HEK293 (cell line): ENCODE measurements around the gene SDF2L1.

Source experiments
- CTCF ChIA-PET: fragments of 350-600 bp; formaldehyde crosslinking; extraction: SDS; loops from one replicate; lab custom pipeline; 2021; ENCODE audit warnings: antibody characterized with exemption; lab: Yijun Ruan, JAX
- POLR2A ChIA-PET: fragments of 300-600 bp; formaldehyde crosslinking; extraction: SDS; loops from one replicate; lab custom pipeline; 2020; ENCODE audit warnings: antibody characterized with exemption, inconsistent platforms; lab: Yijun Ruan, JAX
- H3K27ac ChIP-seq: fragments of 200-500 bp; sonication (Bioruptor generic); 2 replicates; pipeline ENCODE4 v1.5.1; 2014; ENCODE audit warnings: low read depth, low read length, control low read depth, inconsistent platforms; ENCODE audit errors: extremely low read depth
- H3K36me3 ChIP-seq, 2 experiments: fragments of 200-500 bp in 1 of 2; sonication (Bioruptor generic) in 1 of 2; 1 replicate in 1 of 2; 2 replicates in 1 of 2; pipeline ENCODE4 v1.5.1; 2014 to 2017; ENCODE audit warnings: inconsistent platforms in 2 of 2, low read length in 2 of 2; ENCODE audit not compliant: control insufficient read depth in 2 of 2, insufficient read depth in 1 of 2
- H3K4me1 ChIP-seq: fragments of 200-500 bp; sonication (Bioruptor generic); 2 replicates; pipeline ENCODE4 v1.5.1; 2014; ENCODE audit warnings: mild to moderate bottlenecking, low read length, inconsistent platforms; ENCODE audit not compliant: control insufficient read depth, insufficient read depth
- H3K4me3 ChIP-seq: 2 replicates; pipeline ENCODE4 v1.5.1; 2011; ENCODE audit warnings: low read depth, mild to moderate bottlenecking, control low read depth, low read length, moderate library complexity
- H3K9me3 ChIP-seq: fragments of 200-500 bp; sonication (Bioruptor generic); 2 replicates; pipeline ENCODE4 v1.5.1; 2014; ENCODE audit warnings: low read depth, low read length, inconsistent platforms; ENCODE audit not compliant: control insufficient read depth, insufficient read depth
- KLF16 ChIP-seq: fragments of 450-650 bp; formaldehyde crosslinking; IDR thresholded peaks from 2 replicates; pipeline ENCODE4 v1.5.1; 2017; ENCODE audit warnings: missing biosample characterization, missing genetic modification characterization
- OSR2 ChIP-seq: fragments of 450-650 bp; formaldehyde crosslinking; IDR thresholded peaks from 2 replicates; pipeline ENCODE4 v1.5.1; 2016; ENCODE audit warnings: missing biosample characterization, missing genetic modification characterization
- SCRT2 ChIP-seq: fragments of 450-650 bp; formaldehyde crosslinking; IDR thresholded peaks from 2 replicates; pipeline ENCODE4 v1.5.1; 2016; ENCODE audit warnings: missing biosample characterization, missing genetic modification characterization
- SETDB1 ChIP-seq: IDR thresholded peaks from one replicate; pipeline ENCODE4 v1.6.1; 2017; ENCODE audit warnings: mild to moderate bottlenecking, low read length, moderate library complexity, mixed read lengths; ENCODE audit not compliant: insufficient read length
- SP3 ChIP-seq: fragments of 450-650 bp; formaldehyde crosslinking; IDR thresholded peaks from 2 replicates; pipeline ENCODE4 v1.5.1; 2016; ENCODE audit warnings: missing biosample characterization, missing genetic modification characterization
- ZNF274 ChIP-seq, 2 experiments: fragments of 200-500 bp in 1 of 2; fragments of 450-650 bp in 1 of 2; sonication (Bioruptor generic) in 1 of 2; formaldehyde crosslinking in 1 of 2; IDR thresholded peaks; 2 replicates each; pipeline versions ENCODE4 v1.5.1 to v1.6.1; 2014 to 2016; ENCODE audit warnings: borderline replicate concordance in 1 of 2, inconsistent platforms in 1 of 2, low read length in 1 of 2, missing biosample characterization in 1 of 2, missing genetic modification characterization in 1 of 2
- ZNF521 ChIP-seq: fragments of 450-650 bp; formaldehyde crosslinking; IDR thresholded peaks from 2 replicates; pipeline ENCODE4 v1.5.1; 2017; ENCODE audit warnings: missing biosample characterization, mild to moderate bottlenecking, missing genetic modification characterization
- ZNF529 ChIP-seq: fragments of 450-650 bp; formaldehyde crosslinking; IDR thresholded peaks from 2 replicates; pipeline ENCODE4 v1.5.1; 2017; ENCODE audit warnings: missing genetic modification characterization, missing biosample characterization; ENCODE audit not compliant: insufficient replicate concordance
- ZNF571 ChIP-seq: fragments of 450-650 bp; formaldehyde crosslinking; IDR thresholded peaks from 2 replicates; pipeline ENCODE4 v1.5.0; 2017; ENCODE audit warnings: missing biosample characterization, missing genetic modification characterization
- ZNF610 ChIP-seq: fragments of 450-650 bp; formaldehyde crosslinking; IDR thresholded peaks from 2 replicates; pipeline ENCODE4 v1.5.1; 2016; ENCODE audit warnings: missing biosample characterization, missing genetic modification characterization, borderline replicate concordance
- ZNF623 ChIP-seq: fragments of 450-650 bp; formaldehyde crosslinking; IDR thresholded peaks from 2 replicates; pipeline ENCODE4 v1.5.1; 2016; ENCODE audit warnings: missing biosample characterization, missing genetic modification characterization
- ZNF768 ChIP-seq: fragments of 450-650 bp; formaldehyde crosslinking; IDR thresholded peaks from 2 replicates; pipeline ENCODE4 v1.5.1; 2018; ENCODE audit warnings: missing biosample characterization, mild to moderate bottlenecking, missing genetic modification characterization
- ZNF843 ChIP-seq: fragments of 450-650 bp; formaldehyde crosslinking; IDR thresholded peaks from 2 replicates; pipeline ENCODE4 v1.5.1; 2016; ENCODE audit warnings: missing biosample characterization, missing genetic modification characterization
- TF ChIP-seq, protein P1 (sequence below): fragments of 450-650 bp; formaldehyde crosslinking; IDR thresholded peaks from 2 replicates; pipeline ENCODE4 v1.5.1; 2017; ENCODE audit warnings: missing biosample characterization, missing genetic modification characterization
- TF ChIP-seq, protein P2 (sequence below): fragments of 450-650 bp; formaldehyde crosslinking; IDR thresholded peaks from 2 replicates; pipeline ENCODE4 v1.5.1; 2017; ENCODE audit warnings: missing biosample characterization, missing genetic modification characterization
- TF ChIP-seq, protein P3 (sequence below): fragments of 450-650 bp; formaldehyde crosslinking; IDR thresholded peaks from 2 replicates; pipeline ENCODE4 v1.5.1; 2016; ENCODE audit warnings: missing biosample characterization, missing genetic modification characterization
- TF ChIP-seq, protein P4 (sequence below): fragments of 450-650 bp; IDR thresholded peaks from 2 replicates; pipeline ENCODE4 v1.5.1; 2018; ENCODE audit warnings: missing biosample characterization, mild to moderate bottlenecking, missing genetic modification characterization
- TF ChIP-seq, protein P5 (sequence below): fragments of 450-650 bp; formaldehyde crosslinking; IDR thresholded peaks from 2 replicates; pipeline ENCODE4 v1.5.1; 2016; ENCODE audit warnings: missing biosample characterization, missing genetic modification characterization, borderline replicate concordance
- TF ChIP-seq, protein P6 (sequence below): fragments of 450-650 bp; formaldehyde crosslinking; IDR thresholded peaks from 2 replicates; pipeline ENCODE4 v1.5.1; 2016; ENCODE audit warnings: missing biosample characterization, missing genetic modification characterization

SDF2L1 gene

DNA sequence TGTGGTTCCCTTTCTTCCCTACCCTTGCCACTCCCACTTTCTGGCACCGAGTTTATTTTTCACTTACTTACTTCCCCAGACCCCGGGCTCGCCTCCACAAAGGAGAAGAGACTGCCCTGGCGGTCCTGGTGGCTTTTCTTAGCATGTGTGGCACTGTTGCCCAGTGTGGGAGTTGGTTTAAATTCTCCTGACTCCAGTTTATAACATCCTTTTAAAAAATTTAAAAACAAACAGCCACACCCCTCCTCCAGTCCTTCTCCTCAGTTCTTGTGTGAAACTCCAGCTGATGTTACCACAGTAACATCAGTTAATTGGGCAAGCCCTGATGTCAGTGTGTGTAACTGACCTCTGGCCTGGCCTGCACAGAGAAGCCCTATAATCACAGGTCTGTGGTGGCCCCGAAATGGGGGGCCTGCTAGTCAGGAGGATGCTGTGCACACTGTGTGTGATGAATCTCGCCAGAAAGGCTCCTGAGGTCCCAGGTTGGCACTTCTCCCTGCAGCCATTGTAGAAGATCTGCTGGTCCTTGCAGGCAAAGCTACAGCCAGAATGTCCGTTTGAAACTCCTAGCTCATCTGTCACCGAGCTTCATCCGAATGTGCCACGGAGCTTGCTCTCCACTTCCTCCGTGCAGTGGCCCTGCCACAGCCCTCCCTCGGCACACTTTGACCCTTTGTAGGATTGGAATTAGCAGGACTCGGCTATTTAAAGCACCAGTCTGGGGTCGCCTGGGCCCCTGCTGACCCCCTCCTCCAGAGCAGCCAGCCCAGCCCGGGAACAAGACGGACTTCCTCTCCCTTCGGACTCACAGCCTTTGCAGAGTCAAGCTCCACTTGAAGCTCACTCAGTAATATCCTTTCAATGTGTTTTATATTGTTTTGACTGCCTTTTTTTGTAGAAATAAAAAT is 19.8 kb upstream of the SDF2L1 start (continued):
- TF ChIP-seq, protein P1, sequence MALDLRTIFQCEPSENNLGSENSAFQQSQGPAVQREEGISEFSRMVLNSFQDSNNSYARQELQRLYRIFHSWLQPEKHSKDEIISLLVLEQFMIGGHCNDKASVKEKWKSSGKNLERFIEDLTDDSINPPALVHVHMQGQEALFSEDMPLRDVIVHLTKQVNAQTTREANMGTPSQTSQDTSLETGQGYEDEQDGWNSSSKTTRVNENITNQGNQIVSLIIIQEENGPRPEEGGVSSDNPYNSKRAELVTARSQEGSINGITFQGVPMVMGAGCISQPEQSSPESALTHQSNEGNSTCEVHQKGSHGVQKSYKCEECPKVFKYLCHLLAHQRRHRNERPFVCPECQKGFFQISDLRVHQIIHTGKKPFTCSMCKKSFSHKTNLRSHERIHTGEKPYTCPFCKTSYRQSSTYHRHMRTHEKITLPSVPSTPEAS (tag by site-specific recombination) = peak; percentile 37; the same call in 1 of the 2 replicates

DNA sequence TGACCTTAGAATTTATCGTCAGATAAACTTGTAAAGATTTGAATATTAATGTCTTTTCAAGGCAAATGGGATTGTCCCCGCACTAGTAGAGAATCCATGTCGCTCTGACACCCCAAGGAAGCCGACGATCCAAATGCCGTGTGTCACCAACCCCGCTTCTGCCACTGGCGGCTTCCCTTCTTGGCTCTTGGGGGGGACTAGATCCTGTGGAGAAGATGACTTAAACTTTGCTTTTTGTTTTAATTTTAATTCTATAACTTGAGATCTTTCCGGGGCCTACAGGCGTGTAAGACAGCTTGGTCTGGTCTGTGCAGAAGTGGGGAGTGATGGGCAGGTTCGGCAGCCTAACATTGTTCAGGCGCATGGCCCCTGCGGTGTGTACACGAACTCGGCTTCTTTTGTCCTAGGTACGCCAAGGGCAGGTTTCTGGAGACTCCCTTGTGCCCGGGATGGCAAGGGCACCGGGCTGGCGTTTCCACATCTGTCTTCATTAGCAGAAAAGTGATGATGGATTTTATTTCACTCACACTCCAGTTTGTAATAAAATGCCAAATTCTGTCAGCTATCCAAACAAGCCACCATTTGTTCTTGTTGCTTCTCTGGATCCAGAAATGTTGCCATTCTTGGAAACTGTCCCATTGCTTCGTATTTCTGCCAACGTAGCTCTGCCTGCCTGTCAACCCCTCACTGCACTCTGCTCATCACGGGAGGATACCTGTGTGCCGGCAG is 19.0 kb upstream of the SDF2L1 start:
- Histone ChIP-seq H3K4me1 (no peaks in the 10 kb centered on the region), H3K4me3 (no peak overlapping the region), H3K27ac (no peak overlapping the region), H3K36me3 (peaks cover 0 to 73% of the 10 kb centered on the region in 2 experiments; a peak in 2 of 3 replicates), H3K9me3 (no peaks in the 10 kb centered on the region)
- ChIA-PET POLR2A (interaction anchor here (0.6 kb wide), 1 partner anchor 19 kb away, joined by 3 read pairs; no protein-coding TSS in a partner anchor), CTCF (interaction anchor here (0.8 to 5.7 kb wide), 6 partner anchors 13 to 24 kb away, joined by 3 to 33 read pairs (median 4); partner anchors contain the start of gene SDF2L1)
- TF ChIP-seq, protein P2, sequence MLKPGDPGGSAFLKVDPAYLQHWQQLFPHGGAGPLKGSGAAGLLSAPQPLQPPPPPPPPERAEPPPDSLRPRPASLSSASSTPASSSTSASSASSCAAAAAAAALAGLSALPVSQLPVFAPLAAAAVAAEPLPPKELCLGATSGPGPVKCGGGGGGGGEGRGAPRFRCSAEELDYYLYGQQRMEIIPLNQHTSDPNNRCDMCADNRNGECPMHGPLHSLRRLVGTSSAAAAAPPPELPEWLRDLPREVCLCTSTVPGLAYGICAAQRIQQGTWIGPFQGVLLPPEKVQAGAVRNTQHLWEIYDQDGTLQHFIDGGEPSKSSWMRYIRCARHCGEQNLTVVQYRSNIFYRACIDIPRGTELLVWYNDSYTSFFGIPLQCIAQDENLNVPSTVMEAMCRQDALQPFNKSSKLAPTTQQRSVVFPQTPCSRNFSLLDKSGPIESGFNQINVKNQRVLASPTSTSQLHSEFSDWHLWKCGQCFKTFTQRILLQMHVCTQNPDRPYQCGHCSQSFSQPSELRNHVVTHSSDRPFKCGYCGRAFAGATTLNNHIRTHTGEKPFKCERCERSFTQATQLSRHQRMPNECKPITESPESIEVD = peak; percentile 46; the same call in 1 of the 2 replicates
- no peak for TF ChIP-seq OSR2 (tag by site-specific recombination)

DNA sequence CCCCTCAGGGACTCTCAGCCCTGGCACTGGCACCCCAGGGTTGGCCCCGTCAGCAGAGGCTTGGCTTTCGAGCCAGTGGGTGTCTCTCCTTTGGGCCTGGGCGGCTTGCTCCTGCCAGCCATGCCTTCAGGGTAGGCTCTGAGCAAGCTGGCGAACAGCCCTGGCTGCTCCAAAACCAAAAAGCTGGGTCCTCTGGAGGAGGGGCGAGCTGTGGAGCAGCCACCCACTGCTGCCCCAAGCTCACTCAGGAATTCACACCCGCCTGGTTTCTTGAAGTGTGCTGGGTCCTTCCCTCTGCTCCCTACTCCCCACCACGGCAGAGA is 18.5 kb upstream of the SDF2L1 start:
- H3K9me3 ChIP-seq = no peaks in the 10 kb centered on the region
- H3K4me3 ChIP-seq = no peak overlapping the region
- peaks cover 0 to 78% of the 10 kb centered on the region in 2 experiments; a peak in 2 of 3 replicates for H3K36me3 ChIP-seq
- POLR2A ChIA-PET = interaction anchor here (0.6 kb wide), 1 partner anchor 20 kb away, joined by 3 read pairs; no protein-coding TSS in a partner anchor
- no peak overlapping the region for H3K27ac ChIP-seq
- no peaks in the 10 kb centered on the region for H3K4me1 ChIP-seq
- TF ChIP-seq ZNF274 (IDR thresholded peaks at IDR 0.05; ENCODE audit: low read length) = no peak
- no peak for TF ChIP-seq ZNF274 (tag by site-specific recombination; IDR thresholded peaks at IDR 0.05; ENCODE audit: borderline replicate concordance)
- TF ChIP-seq, protein P3, sequence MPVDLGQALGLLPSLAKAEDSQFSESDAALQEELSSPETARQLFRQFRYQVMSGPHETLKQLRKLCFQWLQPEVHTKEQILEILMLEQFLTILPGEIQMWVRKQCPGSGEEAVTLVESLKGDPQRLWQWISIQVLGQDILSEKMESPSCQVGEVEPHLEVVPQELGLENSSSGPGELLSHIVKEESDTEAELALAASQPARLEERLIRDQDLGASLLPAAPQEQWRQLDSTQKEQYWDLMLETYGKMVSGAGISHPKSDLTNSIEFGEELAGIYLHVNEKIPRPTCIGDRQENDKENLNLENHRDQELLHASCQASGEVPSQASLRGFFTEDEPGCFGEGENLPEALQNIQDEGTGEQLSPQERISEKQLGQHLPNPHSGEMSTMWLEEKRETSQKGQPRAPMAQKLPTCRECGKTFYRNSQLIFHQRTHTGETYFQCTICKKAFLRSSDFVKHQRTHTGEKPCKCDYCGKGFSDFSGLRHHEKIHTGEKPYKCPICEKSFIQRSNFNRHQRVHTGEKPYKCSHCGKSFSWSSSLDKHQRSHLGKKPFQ = no peak
- TF ChIP-seq ZNF521 = no peak
- TF ChIP-seq ZNF529 (tag by site-specific recombination) = no peak
- no peak for TF ChIP-seq SP3
- TF ChIP-seq, protein P4, sequence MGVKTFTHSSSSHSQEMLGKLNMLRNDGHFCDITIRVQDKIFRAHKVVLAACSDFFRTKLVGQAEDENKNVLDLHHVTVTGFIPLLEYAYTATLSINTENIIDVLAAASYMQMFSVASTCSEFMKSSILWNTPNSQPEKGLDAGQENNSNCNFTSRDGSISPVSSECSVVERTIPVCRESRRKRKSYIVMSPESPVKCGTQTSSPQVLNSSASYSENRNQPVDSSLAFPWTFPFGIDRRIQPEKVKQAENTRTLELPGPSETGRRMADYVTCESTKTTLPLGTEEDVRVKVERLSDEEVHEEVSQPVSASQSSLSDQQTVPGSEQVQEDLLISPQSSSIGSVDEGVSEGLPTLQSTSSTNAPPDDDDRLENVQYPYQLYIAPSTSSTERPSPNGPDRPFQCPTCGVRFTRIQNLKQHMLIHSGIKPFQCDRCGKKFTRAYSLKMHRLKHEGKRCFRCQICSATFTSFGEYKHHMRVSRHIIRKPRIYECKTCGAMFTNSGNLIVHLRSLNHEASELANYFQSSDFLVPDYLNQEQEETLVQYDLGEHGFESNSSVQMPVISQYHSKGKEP (tag by site-specific recombination) = no peak
- TF ChIP-seq SETDB1 = no peak
- TF ChIP-seq, protein P5, sequence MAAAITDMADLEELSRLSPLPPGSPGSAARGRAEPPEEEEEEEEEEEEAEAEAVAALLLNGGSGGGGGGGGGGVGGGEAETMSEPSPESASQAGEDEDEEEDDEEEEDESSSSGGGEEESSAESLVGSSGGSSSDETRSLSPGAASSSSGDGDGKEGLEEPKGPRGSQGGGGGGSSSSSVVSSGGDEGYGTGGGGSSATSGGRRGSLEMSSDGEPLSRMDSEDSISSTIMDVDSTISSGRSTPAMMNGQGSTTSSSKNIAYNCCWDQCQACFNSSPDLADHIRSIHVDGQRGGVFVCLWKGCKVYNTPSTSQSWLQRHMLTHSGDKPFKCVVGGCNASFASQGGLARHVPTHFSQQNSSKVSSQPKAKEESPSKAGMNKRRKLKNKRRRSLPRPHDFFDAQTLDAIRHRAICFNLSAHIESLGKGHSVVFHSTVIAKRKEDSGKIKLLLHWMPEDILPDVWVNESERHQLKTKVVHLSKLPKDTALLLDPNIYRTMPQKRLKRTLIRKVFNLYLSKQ (tag by site-specific recombination) = no peak
- TF ChIP-seq ZNF843 (tag by site-specific recombination) = no peak
- no peak for TF ChIP-seq ZNF571 (tag by site-specific recombination)
- TF ChIP-seq SCRT2 (tag by site-specific recombination) = no peak
- no peak for TF ChIP-seq ZNF768
- no peak for TF ChIP-seq ZNF623 (tag by site-specific recombination)
- TF ChIP-seq, protein P6, sequence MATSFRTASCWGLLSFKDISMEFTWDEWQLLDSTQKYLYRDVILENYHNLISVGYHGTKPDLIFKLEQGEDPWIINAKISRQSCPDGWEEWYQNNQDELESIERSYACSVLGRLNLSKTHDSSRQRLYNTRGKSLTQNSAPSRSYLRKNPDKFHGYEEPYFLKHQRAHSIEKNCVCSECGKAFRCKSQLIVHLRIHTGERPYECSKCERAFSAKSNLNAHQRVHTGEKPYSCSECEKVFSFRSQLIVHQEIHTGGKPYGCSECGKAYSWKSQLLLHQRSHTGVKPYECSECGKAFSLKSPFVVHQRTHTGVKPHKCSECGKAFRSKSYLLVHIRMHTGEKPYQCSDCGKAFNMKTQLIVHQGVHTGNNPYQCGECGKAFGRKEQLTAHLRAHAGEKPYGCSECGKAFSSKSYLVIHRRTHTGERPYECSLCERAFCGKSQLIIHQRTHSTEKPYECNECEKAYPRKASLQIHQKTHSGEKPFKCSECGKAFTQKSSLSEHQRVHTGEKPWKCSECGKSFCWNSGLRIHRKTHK (tag by site-specific recombination) = no peak
- no peak for TF ChIP-seq ZNF610 (tag by site-specific recombination)
- no peak for TF ChIP-seq KLF16 (tag by site-specific recombination)
- CTCF ChIA-PET = interaction anchor here (1.0 to 5.7 kb wide), 3 partner anchors 12 to 19 kb away, joined by 3 to 33 read pairs (median 4); partner anchors contain the start of gene SDF2L1
